Measurements from ENCODE around the gene TSC22D4. TPM values are rescaled to one million over a fixed set of nuclear protein-coding genes. Genes with fewer than 3 reads are reported as not detected.

Gene TSC22D4
- polyA plus RNA-seq, 1 experiment: 10.2 TPM

DNA sequence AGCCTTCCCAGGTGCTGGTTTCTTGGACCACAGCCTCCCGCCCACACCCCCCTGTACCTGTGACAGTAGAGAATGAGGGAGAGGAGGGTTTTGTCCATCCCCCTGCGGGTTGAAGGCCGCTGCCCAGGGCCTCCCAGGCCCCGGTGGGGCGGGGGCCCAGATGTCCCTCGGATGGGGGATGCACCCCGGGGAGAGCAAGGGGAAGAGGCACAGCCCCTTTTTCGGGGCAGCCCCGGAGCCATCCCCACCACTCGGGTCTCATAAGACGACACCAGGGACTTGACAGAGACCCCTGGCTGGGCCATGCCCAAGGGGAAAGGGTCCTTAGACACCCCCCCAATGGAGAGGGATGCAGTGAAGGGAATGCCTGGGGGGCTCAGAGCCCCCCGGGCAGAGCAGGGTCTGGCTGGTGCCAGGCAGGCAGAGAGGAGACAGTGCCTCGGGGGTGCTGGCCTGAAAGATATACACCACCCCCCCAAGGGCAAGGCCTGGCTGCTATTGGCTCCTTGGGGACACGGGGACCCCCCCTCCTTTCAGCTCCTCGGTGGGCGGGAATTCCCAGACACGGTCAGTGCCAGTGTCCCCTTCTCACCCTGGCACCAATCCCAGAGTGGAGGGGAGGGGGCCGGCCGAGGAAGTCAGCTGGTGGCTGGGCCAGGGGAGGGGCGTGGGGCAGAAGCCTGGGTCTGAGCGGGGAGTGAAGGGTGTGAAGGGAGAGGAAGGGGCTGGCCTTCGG is 11.2 kb downstream of the TSC22D4 start:
- POLR2A ChIA-PET: no interaction called here
- CTCF ChIA-PET: interaction anchor here (1.7 to 3.8 kb wide), 4 partner anchors 10 to 223 kb away, joined by 7 to 80 read pairs (median 14); no protein-coding TSS in a partner anchor
- Histone ChIP-seq H3K27ac (ENCODE audit: low read depth, low read length) (no peak overlapping the region), H3K27me3 (ENCODE audit: control insufficient read depth, insufficient read depth, low read length) (no peaks in the 10 kb centered on the region), H3K9me3 (ENCODE audit: control insufficient read depth, insufficient read depth, low read length) (no peaks in the 10 kb centered on the region), H3K4me3 (ENCODE audit: low read depth, low read length) (no peak overlapping the region)
- TF ChIP-seq CTCF (IDR thresholded peaks at IDR 0.05; ENCODE audit: low read depth, low read length): no peak
- DNase-seq (ENCODE audit: low read depth, low spot score): no peak

DNA sequence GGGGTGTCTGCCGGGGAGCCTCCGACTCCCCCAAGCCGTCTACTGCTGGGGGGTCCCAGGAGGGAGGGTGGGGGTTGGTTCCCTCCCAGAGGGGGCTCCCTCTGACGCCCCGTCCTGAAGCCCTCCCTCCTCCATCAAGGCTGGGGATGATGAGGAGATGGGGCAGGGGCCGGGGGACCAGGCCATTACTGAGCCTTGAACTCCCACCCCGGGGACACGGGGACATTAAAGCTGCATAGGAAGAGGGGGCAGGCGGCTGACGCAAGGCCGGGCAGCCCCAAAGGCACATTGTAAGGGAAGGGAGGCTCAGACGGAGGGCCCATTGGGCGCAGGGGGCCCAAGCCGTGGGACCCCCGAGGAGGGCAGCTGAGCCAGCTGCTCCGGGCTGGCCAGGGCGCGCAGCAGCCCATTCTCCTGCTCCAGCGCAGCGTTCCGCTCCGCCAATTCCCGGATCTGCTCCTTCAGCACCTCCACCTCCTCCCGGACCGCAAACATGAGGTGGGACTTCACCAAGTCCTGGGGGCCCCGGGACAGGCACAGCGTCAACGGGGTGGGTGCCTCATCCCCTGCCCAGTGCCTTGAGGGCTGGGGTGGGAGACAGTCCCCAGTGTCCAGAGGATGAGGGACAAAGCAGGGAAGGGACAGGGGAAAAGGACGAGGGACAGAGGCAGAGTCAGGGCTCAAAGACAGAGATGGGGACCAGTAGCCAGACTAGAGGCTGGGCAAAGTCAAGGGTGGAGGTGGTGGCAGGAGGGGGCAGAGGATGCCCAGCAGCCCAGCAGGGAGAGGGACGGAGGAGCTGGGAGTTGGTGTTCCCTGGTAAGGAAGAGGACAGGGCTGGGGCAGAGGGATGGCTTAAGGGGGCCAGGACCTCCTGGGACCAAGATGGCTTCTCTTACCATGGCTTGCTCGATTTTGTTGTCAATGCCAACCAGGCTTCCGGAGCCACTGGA is 12.1 kb downstream of the TSC22D4 start:
- POLR2A ChIA-PET: interaction anchor here (0.6 kb wide), 1 partner anchor 225 kb away, joined by 3 read pairs; no protein-coding TSS in a partner anchor
- no peak for DNase-seq (ENCODE audit: low read depth, low spot score)
- no peak for TF ChIP-seq CTCF (IDR thresholded peaks at IDR 0.05; ENCODE audit: low read depth, low read length)
- CTCF ChIA-PET: interaction anchor here (3.8 to 4.7 kb wide), 2 partner anchors 93 kb away, joined by 39 to 80 read pairs; no protein-coding TSS in a partner anchor
- Histone ChIP-seq H3K27ac (ENCODE audit: low read depth, low read length) (peak overlapping the region; percentile 2), H3K9me3 (ENCODE audit: control insufficient read depth, insufficient read depth, low read length) (no peaks in the 10 kb centered on the region), H3K27me3 (ENCODE audit: control insufficient read depth, insufficient read depth, low read length) (no peaks in the 10 kb centered on the region), H3K4me3 (ENCODE audit: low read depth, low read length) (no peak overlapping the region)

DNA sequence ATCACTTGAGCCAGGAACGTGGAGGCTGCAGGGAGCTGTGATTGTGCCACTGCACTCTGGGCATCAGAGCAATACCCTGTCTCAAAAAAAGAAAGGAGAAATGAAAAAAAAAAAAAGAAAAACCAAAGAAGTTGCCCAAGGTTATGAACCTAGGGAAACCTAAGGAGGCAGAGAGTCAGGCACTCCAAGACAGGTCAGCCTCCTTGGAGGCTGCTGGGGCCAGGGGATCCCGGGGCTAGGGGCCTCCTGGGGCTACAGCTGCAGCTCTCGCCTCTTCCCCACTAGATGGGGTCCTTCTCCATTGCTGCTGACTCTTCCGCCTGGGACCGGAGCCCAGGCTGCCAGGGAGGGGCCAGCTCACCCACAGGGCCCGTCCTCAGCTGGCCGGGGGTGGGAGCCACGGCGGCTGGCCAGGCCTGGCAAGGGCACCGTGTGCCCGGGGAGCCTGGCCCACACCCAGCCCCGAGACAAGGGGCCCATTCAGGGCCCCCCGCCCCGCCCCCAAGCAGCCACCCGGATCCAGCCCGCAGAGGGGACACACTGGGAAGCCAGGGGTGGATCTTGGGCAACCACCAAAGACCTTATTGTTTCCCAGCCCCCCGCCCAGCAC is 13.2 kb downstream of the TSC22D4 start:
- Histone ChIP-seq H3K4me3 (ENCODE audit: low read depth, low read length) (no peak overlapping the region), H3K27me3 (ENCODE audit: control insufficient read depth, insufficient read depth, low read length) (no peaks in the 10 kb centered on the region), H3K27ac (ENCODE audit: low read depth, low read length) (peak overlapping the region; percentile 21), H3K9me3 (ENCODE audit: control insufficient read depth, insufficient read depth, low read length) (no peaks in the 10 kb centered on the region)
- CTCF ChIA-PET: interaction anchor here (0.7 to 4.7 kb wide), 15 partner anchors 9 to 386 kb away, joined by 3 to 39 read pairs (median 5); partner anchors contain the start of genes MOSPD3, NYAP1 and SLC12A9
- POLR2A ChIA-PET: interaction anchor here (0.7 to 1.3 kb wide), 7 partner anchors 8 to 120 kb away, joined by 3 to 5 read pairs (median 3); partner anchors contain the start of genes FBXO24 and LRCH4
- TF ChIP-seq CTCF (IDR thresholded peaks at IDR 0.05; ENCODE audit: low read depth, low read length): peak; percentile 74
- DNase-seq (ENCODE audit: low read depth, low spot score): no peak

DNA sequence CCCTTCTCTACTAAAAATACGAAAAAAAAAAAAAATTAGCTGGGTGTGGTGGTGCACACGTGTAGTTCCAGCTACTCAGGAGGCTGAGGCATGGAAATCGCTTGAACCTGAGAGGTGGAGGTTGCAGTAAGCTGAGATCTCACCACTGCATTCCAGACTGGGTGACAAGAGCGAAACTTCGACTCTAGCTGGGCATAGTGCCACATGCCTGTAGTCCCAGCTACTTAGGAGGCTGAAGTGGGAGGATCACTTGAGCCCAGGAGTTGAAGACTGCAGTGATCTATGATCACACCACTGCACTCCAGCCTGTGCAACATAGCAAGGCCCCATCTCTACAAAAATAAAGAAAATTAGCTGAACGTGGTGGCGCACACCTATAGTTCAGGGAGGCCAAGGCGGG is 13.7 kb downstream of the TSC22D4 start:
- peak overlapping the region; percentile 21 for H3K27ac ChIP-seq (ENCODE audit: low read depth, low read length)
- H3K4me3 ChIP-seq (ENCODE audit: low read depth, low read length): no peak overlapping the region
- ChIA-PET POLR2A (interaction anchor here (0.7 to 1.3 kb wide), 7 partner anchors 9 to 121 kb away, joined by 3 to 5 read pairs (median 3); partner anchors contain the start of genes FBXO24 and LRCH4), CTCF (interaction anchor here (0.7 to 4.7 kb wide), 15 partner anchors 9 to 387 kb away, joined by 3 to 39 read pairs (median 5); partner anchors contain the start of genes MOSPD3, NYAP1 and SLC12A9)
- no peaks in the 10 kb centered on the region for H3K27me3 ChIP-seq (ENCODE audit: control insufficient read depth, insufficient read depth, low read length)
- H3K9me3 ChIP-seq (ENCODE audit: control insufficient read depth, insufficient read depth, low read length): no peaks in the 10 kb centered on the region
- no peak for TF ChIP-seq CTCF (IDR thresholded peaks at IDR 0.05; ENCODE audit: low read depth, low read length)
- DNase-seq (ENCODE audit: low read depth, low spot score): no peak
